Activated T-cell treated with anti-CD3 and anti-CD28 coated beads, Interleukin-2, amount 50 U/mL, for 72 hours (primary cell): Measurements from ENCODE around the gene PRMT9. TPM values are rescaled to one million over a fixed set of nuclear protein-coding genes. Genes with fewer than 3 reads are reported as not detected.

ENCODE experiments used
- ATAC-seq, 2 donors: fragments of 150-1000 bp; cut with Tn5 transposase; replicated peaks in 1 of 2; 2 replicates each; pipeline ENCODE4 v1.10.0; 2021; ENCODE audit warnings: moderate library complexity in 2 of 2, mild to moderate bottlenecking in 1 of 2
- DNase-seq, 2 donors: peaks; one replicate each; pipeline ENCODE4 v3.0.0; 2021 to 2022; ENCODE audit warnings: mixed read lengths in 1 of 2
- H3K27ac Mint-ChIP-seq: one replicate; pipeline ENCODE4 v1.8.0; 2022; ENCODE audit warnings: mild to moderate bottlenecking, moderate library complexity, mixed read lengths
- H3K27me3 Mint-ChIP-seq: one replicate; pipeline ENCODE4 v1.8.0; 2022; ENCODE audit warnings: low read depth, mixed read lengths
- H3K36me3 Mint-ChIP-seq, 2 donors: one replicate each; pipeline ENCODE4 v1.8.0; 2022; ENCODE audit warnings: mixed read lengths in 2 of 2, mild to moderate bottlenecking in 1 of 2; ENCODE audit not compliant: insufficient read depth in 2 of 2
- H3K4me1 Mint-ChIP-seq: one replicate; pipeline ENCODE4 v1.8.0; 2022; ENCODE audit warnings: low read depth, mixed read lengths
- H3K4me3 Mint-ChIP-seq, 2 donors: one replicate each; pipeline ENCODE4 v1.8.0; 2022; ENCODE audit warnings: mild to moderate bottlenecking in 2 of 2, mixed read lengths in 2 of 2, moderate library complexity in 2 of 2
- H3K9me3 Mint-ChIP-seq, 2 donors: one replicate each; pipeline ENCODE4 v1.8.0; 2022; ENCODE audit warnings: mixed read lengths in 2 of 2
- total RNA-seq, 2 donors: library from RNA; stranded (reverse); gene quantifications; one replicate each; pipeline ENCODE4 v1.2.3, GENCODE V29; 2022

PRMT9 gene
- total RNA-seq, 2 donors from 2014 or later = 8.9 to 9.0 TPM

DNA sequence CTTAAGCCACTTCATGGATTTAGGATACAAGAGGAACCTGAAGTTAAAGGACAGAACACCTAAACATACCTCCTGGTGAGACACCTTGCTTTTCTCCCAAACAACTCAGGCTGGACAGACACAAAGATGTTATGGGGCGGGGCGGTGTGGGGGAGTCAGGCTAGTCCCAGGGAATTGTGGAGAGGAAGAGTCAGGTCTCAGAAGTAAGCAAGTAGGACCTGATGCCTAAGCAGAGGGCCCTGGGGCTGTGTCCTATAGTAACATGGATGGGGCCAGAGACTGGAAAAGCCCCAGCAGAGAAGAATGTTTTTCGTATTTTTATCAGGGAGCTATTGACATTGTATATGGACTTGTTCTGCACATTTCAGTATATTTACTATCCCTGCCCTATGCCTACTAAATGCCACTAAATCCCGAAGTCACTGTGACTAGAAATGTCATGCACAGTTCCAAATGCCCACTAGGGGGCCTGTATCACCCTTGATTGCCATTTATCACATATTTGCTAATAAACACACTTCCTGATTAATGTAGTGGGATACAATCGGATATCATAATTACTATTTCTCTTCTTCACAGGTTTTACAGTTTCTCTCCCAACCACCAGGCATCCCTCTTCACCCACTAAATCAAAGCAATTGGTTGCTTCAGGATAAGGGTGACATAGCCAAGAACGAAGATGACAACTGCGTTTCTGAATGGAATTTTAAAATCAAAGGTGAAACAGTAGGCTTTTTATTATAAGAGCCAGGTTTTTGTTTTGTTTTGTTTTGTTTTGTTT, 24.1 kb upstream of the PRMT9 start:
- Mint-ChIP-seq H3K4me3 (no peak overlapping the region), H3K36me3 (no peaks in the 10 kb centered on the region), H3K4me1 (no peaks in the 10 kb centered on the region), H3K27me3 (no peaks in the 10 kb centered on the region), H3K9me3 (no peaks in the 10 kb centered on the region), H3K27ac (no peak overlapping the region)
- DNase-seq = peak; percentile 40 to 44
- peak; percentile 32 to 60 for ATAC-seq

DNA sequence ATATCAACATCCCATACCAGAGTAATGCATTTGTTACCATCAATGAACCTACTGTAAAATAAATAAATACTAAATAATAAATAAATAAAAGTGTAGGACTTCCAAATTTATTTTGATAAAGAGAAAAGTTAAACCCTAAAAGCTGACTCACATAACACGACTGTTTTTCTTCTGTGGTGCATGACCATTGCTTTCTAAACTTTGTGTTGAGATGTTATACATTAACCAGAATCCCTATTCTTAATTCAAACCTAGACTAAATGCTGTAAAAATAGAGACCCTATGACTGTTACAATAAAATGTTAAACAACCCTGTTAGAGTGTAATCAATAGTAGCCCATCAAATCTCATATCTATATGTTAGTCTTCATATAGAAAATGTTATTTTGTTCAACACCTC, 20.9 kb upstream of the PRMT9 start:
- Mint-ChIP-seq H3K4me3 (no peak overlapping the region), H3K4me1 (no peaks in the 10 kb centered on the region), H3K9me3 (no peaks in the 10 kb centered on the region), H3K27ac (no peak overlapping the region), H3K36me3 (no peaks in the 10 kb centered on the region), H3K27me3 (peaks cover 7% of the 10 kb centered on the region)
- DNase-seq (no peak), ATAC-seq (no peak)

DNA sequence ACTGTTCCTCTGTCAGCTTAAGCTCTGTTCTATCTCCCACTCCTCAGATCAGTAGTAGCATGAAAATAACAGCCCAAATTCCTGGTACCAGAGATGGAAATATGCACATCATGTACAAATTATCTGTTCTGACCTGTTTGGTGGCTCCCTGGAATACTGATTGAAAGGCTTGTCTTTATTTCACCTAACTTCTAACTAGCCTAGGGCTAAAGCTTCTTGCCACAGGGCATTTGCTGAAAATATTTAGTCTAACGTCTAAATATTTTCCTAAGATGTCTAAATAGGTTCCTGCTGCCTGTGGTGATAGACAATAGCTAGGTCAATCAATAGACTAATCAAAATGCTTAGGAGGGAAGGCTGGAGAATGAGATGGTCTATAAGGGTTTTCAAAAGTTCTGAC, 12.9 kb upstream of the PRMT9 start:
- ATAC-seq = no peak
- no peaks in the 10 kb centered on the region for H3K4me1 Mint-ChIP-seq
- H3K4me3 Mint-ChIP-seq = no peak overlapping the region
- H3K27me3 Mint-ChIP-seq = peaks cover 33% of the 10 kb centered on the region
- DNase-seq = no peak
- H3K27ac Mint-ChIP-seq = no peak overlapping the region
- no peaks in the 10 kb centered on the region for H3K36me3 Mint-ChIP-seq
- H3K9me3 Mint-ChIP-seq = no peaks in the 10 kb centered on the region

DNA sequence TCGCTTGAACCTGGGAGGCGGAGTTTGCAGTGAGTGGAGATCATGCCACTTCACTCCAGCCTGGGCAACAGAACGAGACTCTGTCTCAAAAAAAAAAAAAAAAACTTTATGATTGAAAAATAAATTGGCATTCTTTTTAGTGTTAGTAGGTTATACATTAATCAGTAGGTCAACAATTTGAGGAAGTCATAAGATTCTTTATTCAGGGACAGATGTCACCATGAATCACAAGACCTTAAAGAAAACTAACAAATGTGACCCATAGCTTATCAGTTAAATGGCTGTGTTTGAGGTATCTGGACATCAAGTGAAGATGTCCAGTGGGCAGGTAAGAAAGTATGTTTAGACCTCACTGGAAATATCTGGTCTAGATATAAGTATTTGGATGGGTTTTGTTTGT, 9.3 kb upstream of the PRMT9 start:
- ATAC-seq (no peak), DNase-seq (no peak)
- no peak overlapping the region for H3K27ac Mint-ChIP-seq
- H3K4me3 Mint-ChIP-seq = no peak overlapping the region
- H3K27me3 Mint-ChIP-seq = peaks cover 29% of the 10 kb centered on the region
- H3K4me1 Mint-ChIP-seq = peaks cover 9% of the 10 kb centered on the region
- H3K9me3 Mint-ChIP-seq = no peaks in the 10 kb centered on the region
- H3K36me3 Mint-ChIP-seq = no peaks in the 10 kb centered on the region

DNA sequence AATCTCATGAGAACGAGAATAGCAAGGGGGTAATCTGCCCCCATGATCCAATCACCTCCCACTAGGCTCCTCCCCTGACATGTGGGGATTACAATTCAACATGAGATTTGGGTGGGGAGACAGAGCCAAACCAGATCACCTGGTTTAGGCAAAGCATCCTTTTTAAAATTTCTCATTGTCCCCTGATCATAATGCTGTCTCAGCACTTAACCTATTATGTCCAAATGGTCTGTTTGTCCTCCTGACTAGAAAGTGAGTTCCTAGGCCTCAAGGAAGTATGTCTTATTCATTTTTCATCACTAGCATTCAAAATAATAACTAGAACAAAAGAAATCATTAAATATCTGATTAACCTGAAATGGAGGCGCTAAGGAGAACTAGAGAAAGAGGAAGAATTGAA, 7.9 kb upstream of the PRMT9 start:
- DNase-seq (no peak), ATAC-seq (no peak)
- no peaks in the 10 kb centered on the region for H3K9me3 Mint-ChIP-seq
- H3K27ac Mint-ChIP-seq = no peak overlapping the region
- peaks cover 22% of the 10 kb centered on the region for H3K27me3 Mint-ChIP-seq
- peaks cover 9% of the 10 kb centered on the region for H3K4me1 Mint-ChIP-seq
- no peak overlapping the region for H3K4me3 Mint-ChIP-seq
- H3K36me3 Mint-ChIP-seq = no peaks in the 10 kb centered on the region

DNA sequence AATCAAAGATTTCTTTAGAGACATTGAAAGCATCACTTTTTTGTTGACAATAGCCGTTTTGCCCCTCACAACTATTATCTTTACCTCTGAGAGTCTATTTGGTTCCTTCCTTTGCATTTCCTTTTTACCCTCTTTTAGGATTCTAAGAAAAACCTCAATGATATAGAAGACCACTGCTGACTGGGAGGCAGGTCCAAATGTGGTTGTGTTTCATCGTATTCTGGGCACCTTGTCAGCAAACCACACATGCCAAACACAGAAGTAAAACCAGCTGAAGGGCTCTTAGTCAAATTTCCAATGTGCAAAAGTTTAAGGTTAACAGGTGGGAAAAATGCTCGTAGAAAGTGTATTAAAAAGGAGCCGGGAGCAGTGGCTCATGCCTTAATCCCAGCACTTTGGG, 5.1 kb upstream of the PRMT9 start:
- Mint-ChIP-seq H3K9me3 (no peaks in the 10 kb centered on the region), H3K36me3 (no peaks in the 10 kb centered on the region), H3K27ac (peak overlapping the region; percentile 77), H3K4me3 (peak overlapping the region in 1 of 2 donors; percentile 33), H3K4me1 (peaks cover 9% of the 10 kb centered on the region), H3K27me3 (peaks cover 26% of the 10 kb centered on the region)
- ATAC-seq (peak; percentile 32 to 44), DNase-seq (peak in 1 of 2 donors; percentile 16)

DNA sequence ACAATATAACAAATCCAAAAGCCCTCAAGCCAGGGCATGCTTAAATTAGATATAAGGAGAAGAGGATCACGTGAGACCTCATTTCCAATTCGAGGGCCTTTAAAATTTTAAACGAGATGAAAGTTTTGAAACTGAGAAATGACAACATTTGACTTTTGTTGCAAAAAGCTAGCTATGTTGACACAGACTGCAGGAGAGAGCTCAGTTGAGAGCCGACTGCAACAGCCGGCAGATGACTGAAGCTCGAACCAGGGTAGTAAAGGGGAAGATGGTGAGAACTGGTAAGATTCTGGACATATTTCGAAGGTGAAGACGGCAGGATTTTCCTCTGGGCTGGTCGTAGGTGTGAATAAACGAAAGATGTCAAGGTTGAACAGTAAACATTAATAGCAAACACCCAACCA, 773 bp downstream of the PRMT9 start:
- no peaks in the 10 kb centered on the region for H3K9me3 Mint-ChIP-seq
- ATAC-seq (no peak), DNase-seq (peak; percentile 11 to 23)
- peak overlapping the region; percentile 88 to 93 for H3K4me3 Mint-ChIP-seq
- peaks cover 22% of the 10 kb centered on the region for H3K4me1 Mint-ChIP-seq
- peaks cover 15% of the 10 kb centered on the region for H3K27me3 Mint-ChIP-seq
- H3K36me3 Mint-ChIP-seq = peaks cover 4 to 5% of the 10 kb centered on the region in 2 donors
- H3K27ac Mint-ChIP-seq = peak overlapping the region; percentile 89

DNA sequence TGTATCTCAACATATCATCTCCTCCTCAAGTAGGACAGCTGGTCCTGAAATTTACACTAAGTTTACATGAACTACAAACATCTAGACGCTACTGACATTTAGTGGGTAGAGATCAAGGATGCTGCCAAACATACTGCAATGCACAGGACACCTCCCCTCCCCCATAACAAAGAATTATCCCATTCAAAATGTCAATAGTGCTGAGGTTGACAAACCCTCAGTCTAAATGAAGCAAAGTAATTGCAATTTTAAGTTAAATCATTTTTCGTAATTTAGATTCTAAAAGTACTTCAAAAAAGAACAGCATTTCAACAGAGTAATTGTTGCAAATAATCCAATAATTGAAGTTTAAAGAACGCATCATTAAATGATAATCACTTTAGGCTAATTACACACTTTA, 1.2 kb downstream of the PRMT9 start:
- Mint-ChIP-seq H3K36me3 (peaks cover 4 to 5% of the 10 kb centered on the region in 2 donors), H3K4me3 (peak overlapping the region; percentile 88 to 93), H3K9me3 (no peaks in the 10 kb centered on the region), H3K27ac (peak overlapping the region; percentile 89), H3K4me1 (peaks cover 22% of the 10 kb centered on the region), H3K27me3 (peaks cover 15% of the 10 kb centered on the region)
- DNase-seq (no peak), ATAC-seq (no peak)

DNA sequence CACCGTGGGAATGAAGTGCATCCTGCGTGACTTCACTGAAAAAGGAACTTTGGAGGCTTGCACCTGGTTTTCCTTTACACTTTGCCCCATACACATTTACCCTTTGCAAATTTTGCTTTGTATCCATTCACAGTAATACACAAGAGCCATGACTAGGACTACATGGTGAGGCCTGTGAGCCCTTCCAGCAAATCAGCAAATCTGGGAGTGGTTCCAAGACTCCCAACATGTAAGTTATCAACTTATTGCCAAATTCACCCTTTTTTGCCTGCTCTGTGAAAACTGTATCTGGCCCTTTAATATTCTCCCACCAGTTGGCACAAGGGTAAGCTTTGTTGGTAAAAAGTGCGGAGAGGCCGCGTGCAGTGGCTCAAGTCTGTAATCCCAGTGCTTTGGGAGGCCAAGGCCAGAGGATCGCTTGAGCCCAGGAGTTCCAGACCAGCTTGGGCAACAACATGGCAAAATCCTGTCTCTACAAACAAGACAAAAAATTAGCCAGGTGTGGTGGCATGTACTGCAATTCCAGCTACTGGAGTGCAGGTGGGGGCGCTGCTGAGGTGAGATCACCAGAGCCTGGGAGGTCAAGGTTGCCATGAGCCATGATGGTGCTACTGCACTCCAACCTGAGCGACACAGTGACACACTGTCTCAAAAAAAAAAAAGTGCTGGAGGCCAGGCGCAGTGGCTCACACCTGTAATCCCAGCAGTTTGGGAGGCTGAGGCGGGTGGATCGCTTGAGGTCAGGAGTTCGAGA, 5.0 kb downstream of the PRMT9 start:
- no peaks in the 10 kb centered on the region for H3K27me3 Mint-ChIP-seq
- no peak overlapping the region for H3K27ac Mint-ChIP-seq
- peak; percentile 9 to 21 for DNase-seq
- no peak overlapping the region for H3K4me3 Mint-ChIP-seq
- no peak for ATAC-seq
- no peaks in the 10 kb centered on the region for H3K9me3 Mint-ChIP-seq
- peaks cover 4 to 5% of the 10 kb centered on the region in 2 donors for H3K36me3 Mint-ChIP-seq
- peaks cover 22% of the 10 kb centered on the region for H3K4me1 Mint-ChIP-seq

DNA sequence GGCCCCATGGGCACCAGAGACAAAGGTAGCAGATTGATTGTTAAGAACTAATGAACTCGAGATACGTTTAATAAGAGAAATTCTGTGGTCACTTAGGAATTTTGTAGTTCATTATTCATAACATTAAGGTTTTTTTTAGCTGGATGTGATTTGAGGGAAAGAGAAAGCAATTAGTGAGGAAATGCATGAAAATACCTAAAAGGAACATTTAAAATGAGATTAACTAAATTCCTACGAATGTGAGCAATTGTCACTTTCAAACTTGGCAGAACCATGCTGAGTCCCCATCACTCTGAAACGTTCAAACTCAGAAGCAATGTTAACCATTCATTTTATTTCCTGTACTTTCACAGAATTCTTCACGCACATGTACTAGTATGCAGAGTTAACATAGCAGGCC, 5.9 kb downstream of the PRMT9 start:
- H3K36me3 Mint-ChIP-seq = peaks cover 4 to 5% of the 10 kb centered on the region in 2 donors
- H3K4me1 Mint-ChIP-seq = peaks cover 19% of the 10 kb centered on the region

DNA sequence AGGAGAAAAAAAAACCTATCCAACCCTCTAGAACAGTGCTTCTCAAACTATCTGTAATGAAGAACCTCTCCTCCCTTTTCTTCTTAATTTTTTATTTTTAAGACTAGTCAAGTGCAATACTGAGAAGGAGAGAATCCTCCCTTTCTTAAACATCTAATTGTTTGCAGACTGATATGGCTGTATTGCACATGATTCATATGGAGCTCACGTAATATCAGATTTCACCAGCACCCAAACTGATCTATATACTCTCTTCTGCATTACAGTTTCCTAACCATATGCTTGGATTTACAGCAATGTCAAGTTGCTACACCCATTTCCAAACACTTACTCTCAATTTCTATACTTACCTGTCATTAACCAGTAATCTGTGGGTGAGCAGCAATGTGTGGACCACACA, 9.5 kb downstream of the PRMT9 start:
- no peaks in the 10 kb centered on the region for H3K27me3 Mint-ChIP-seq

More for the DNA sequence above, 5.9 kb downstream of the PRMT9 start:
- Mint-ChIP-seq H3K27me3 (no peaks in the 10 kb centered on the region), H3K27ac (no peak overlapping the region), H3K4me3 (no peak overlapping the region), H3K9me3 (no peaks in the 10 kb centered on the region)
- no peak for DNase-seq
- no peak for ATAC-seq

DNA sequence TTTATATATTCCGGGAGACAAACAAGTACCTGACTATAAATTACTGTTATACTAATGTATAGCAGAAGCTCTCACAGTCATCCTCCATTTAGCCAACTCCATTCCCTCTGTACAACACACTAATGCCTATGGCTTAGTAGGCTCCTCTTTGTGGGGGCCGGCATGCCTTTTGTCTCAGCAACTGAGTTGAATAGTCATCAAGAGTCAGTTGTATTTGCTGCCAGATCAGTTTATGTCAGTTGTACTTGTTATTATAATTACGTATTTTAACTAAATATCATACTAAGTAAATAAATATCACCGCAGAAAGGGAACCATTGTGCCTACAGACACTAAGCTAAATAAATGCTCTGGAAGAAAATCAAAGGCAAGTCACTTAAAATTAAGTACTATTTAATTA, 9.9 kb downstream of the PRMT9 start:
- H3K36me3 Mint-ChIP-seq = peaks cover 4 to 13% of the 10 kb centered on the region in 2 donors
- no peak for ATAC-seq
- H3K27ac Mint-ChIP-seq = no peak overlapping the region
- H3K9me3 Mint-ChIP-seq = no peaks in the 10 kb centered on the region
- no peaks in the 10 kb centered on the region for H3K4me1 Mint-ChIP-seq
- H3K4me3 Mint-ChIP-seq = no peak overlapping the region
- H3K27me3 Mint-ChIP-seq = no peaks in the 10 kb centered on the region
- no peak for DNase-seq

More for the DNA sequence above, 9.5 kb downstream of the PRMT9 start:
- no peaks in the 10 kb centered on the region for H3K9me3 Mint-ChIP-seq
- peaks cover 5 to 14% of the 10 kb centered on the region in 2 donors for H3K36me3 Mint-ChIP-seq
- no peak overlapping the region for H3K4me3 Mint-ChIP-seq
- no peak overlapping the region for H3K27ac Mint-ChIP-seq
- DNase-seq (no peak), ATAC-seq (no peak)
- no peaks in the 10 kb centered on the region for H3K4me1 Mint-ChIP-seq

DNA sequence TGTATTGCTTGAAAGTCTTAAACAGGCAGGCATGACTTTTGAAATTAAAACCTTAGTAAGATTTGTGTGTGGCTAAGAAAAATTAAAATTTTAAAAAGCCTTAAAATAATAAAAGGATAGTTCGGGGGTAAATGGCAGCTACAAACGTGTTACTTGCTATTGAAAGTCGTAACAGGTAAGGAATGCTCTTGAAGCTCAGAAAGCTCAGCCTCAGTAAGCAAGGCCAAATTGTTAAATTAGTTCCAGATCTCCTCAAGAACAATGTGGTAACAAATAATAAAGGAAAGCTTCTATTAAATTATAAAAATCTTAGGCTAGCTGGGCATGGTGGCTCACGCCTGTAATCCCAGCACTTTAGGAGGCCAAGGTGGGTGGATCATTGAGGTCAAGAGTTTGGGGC, 25.5 kb downstream of the PRMT9 start:
- ATAC-seq (no peak), DNase-seq (no peak)
- no peaks in the 10 kb centered on the region for H3K4me1 Mint-ChIP-seq
- no peaks in the 10 kb centered on the region for H3K9me3 Mint-ChIP-seq
- H3K4me3 Mint-ChIP-seq = no peak overlapping the region
- H3K27me3 Mint-ChIP-seq = no peaks in the 10 kb centered on the region
- H3K36me3 Mint-ChIP-seq = peaks cover 2 to 19% of the 10 kb centered on the region in 2 donors
- no peak overlapping the region for H3K27ac Mint-ChIP-seq
